Fibroblast of villous mesenchyme (primary cell): ENCODE measurements around the gene CCDC184. TPM values are rescaled to one million over a fixed set of nuclear protein-coding genes. Genes with fewer than 3 reads are reported as not detected.
"Not testable (repeated sequence)": the region's sequence is repeated elsewhere in the genome, so short reads cannot be mapped to it uniquely, and the experiment has no call there.

Experiments used
- DNase-seq: peaks from one replicate; pipeline ENCODE4 v3.0.0-alpha.2; 2010; ENCODE audit warnings: low read depth
- H3K4me3 ChIP-seq: 2 replicates; pipeline ENCODE4 v1.5.1; 2011; ENCODE audit warnings: low read depth, mild to moderate bottlenecking, low read length
- CTCF ChIP-seq: IDR thresholded peaks from 2 replicates; pipeline ENCODE4 v1.5.1; 2012; ENCODE audit warnings: low read depth, mild to moderate bottlenecking, low read length; ENCODE audit not compliant: insufficient read depth
- total RNA-seq: library from RNA; depleted of rRNA; stranded (reverse); fragments of >200 nt; gene quantifications from 2 replicates; pipeline ENCODE4 v1.2.3, GENCODE V29; 2012

The CCDC184 gene
- 0.32 and 0.43 TPM in 2 replicates for total RNA-seq

GRCh38 chr12:48183091-48183875 lies at the start of gene CCDC184:
CCDC184 (plus strand) TSS chr12:48183644; CDS start chr12:48184123, 479 bp downstream.
- DNase-seq = peak; percentile 73
- peak within 1 kb of the TSS; percentile 76 for H3K4me3 ChIP-seq
- TF ChIP-seq CTCF = peak; percentile 43

GRCh38 chr12:48135027-48135426 lies 48.4 kb upstream of the CCDC184 start:
- DNase-seq = no peak
- no peak overlapping the region for H3K4me3 ChIP-seq
- no peak for TF ChIP-seq CTCF

GRCh38 chr12:48142818-48143674 lies 40.4 kb upstream of the CCDC184 start:
- peak; percentile 40 for DNase-seq
- TF ChIP-seq CTCF = no peak
- no peak overlapping the region for H3K4me3 ChIP-seq

- DNase-seq = no peak
- no peak overlapping the region for H3K4me3 ChIP-seq
- no peak for TF ChIP-seq CTCF
Measured at GRCh38 chr12:48143898-48144297, 39.5 kb upstream of the CCDC184 start.

- no peak overlapping the region for H3K4me3 ChIP-seq
- no peak for DNase-seq
- no peak for TF ChIP-seq CTCF
Measured at GRCh38 chr12:48145981-48146380, 37.5 kb upstream of the CCDC184 start.

GRCh38 chr12:48151103-48151771 lies 32.2 kb upstream of the CCDC184 start:
- no peak for DNase-seq
- H3K4me3 ChIP-seq = no peak overlapping the region
- TF ChIP-seq CTCF = no peak

- not testable (repeated sequence) for H3K4me3 ChIP-seq, DNase-seq
Measured at GRCh38 chr12:48155786-48156185, 27.7 kb upstream of the CCDC184 start.
